Glomerular endothelial cell (primary cell): ENCODE results near the gene UFC1. TPM values are rescaled to one million over a fixed set of nuclear protein-coding genes. Genes with fewer than 3 reads are reported as not detected.

Experiments used
- DNase-seq: peaks from one replicate; pipeline ENCODE4 v3.0.0-alpha.2; 2011; ENCODE audit warnings: low read depth, low spot score; ENCODE audit errors: extremely low read depth
- total RNA-seq: library from RNA; depleted of rRNA; stranded (reverse); fragments of >200 nt; gene quantifications from 2 replicates; pipeline ENCODE4 v1.2.3, GENCODE V29; 2015

The UFC1 gene
- total RNA-seq, 1 donor from 2014 or later = 58.5 TPM

DNA sequence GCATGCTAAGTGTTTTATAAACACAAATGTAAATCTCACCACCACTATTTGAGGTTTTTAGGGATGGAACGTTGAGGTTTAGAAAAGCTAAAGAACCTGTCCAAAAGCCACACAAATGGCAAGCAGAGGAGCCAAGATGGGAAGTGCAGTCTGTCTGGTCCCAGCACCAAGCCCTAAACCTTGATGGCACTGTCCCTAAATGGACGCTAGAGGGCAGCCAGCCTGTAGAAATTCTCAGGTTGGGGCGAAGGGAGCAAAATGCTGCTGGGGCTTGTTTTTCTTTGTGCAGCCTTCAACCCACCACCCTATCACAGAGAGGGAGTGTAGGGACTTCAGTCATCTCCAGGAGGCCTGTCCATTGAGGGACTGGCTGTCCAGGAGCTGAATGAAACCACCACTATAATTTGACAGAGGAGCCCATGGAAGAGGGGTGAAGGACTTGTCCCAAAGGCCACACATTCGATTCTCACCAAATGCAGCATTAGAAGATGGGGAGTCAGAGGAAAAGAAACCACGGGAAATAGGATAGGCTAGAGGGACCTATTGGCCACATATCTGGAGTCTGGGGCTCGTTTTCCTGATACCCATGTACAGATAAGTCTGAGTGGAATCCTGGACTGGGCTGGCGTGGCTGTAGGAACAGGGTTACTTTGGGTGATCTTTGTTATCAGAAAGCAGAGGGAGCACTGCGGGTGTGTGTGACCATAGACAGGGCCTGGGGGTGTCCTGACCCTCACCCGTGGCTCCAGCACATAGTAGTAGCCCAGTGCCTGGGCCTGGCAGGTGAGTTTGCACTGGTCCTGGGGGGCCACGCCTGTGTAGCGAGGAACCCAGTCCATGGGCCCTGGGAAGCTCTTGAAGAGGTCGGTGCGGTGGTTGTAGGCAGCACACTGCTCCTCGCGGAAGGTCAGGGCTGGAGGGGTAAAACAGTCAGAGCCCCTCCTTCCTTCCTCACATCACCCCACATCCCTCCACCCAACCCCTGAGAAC lies 39.0 kb downstream of the UFC1 start:
- no peak for DNase-seq

DNA sequence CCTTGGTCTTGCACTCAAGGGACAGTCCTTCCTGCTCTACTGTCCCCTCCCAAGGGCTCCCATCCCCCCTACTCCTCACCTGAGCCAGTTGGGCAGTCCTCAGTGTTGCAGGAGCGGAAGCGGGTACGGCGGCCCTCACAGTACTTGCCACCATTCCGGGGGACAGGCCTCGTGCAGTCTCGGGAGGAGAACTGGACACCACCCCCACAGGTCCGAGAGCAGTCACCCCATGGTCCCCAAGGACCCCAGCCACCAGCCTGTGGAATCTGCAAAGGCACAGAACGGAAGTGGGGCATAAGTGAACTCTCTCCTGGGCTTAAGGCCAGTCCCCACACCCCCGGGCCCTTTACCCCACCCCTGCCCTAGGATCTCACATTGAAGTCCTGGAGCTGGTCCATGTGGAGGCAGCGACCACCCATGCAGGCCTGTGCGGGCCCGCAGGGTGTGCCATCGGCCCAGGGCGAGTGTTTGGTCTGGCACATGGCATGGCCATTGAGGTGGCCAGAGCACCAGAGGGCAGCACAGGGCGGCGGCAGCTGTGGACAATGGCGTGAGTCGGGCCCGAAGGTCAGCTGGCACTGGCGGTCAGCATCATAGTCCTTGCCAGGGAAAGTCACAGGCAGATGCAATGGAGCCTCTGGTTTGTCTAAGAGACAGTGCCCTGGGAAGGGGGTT lies 39.9 kb downstream of the UFC1 start:
- DNase-seq = no peak

DNA sequence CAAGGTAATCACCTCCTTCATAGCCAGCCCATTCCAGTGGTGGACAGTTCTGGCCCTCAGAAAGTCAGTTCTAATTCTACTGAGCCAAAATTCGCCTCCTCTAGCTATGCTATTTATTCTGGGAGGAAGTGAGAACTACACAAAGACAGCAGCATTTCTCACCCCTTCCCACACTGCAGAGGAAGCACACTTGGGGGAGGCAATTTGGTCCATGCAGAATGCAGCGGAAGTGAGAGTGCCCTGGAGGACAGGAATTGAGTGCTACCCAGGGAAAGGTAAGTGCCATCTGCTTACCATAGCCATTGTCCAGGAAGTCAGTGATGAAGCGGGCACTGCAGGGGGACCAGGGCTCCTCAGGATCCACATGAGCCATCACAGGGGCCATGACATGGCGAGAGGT lies 41.4 kb downstream of the UFC1 start:
- DNase-seq = no peak

DNA sequence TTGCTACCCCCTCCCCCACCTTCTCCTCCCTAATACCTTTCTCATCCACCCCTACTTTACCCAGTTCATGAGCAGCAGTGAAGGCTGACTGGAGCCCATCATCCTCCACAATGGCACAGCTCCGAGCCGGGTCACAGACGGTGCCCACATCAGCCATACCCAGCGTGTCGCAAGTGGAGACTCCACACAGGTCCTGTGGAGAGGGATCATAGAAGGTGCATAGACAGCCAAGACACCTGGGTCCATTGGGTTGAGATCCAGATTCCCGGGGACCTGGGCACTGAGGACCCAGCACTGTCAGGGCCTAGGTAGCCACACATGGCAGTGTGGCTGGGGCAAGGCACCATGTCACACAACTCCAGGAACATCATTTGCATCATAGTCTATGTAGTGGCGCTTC lies 42.3 kb downstream of the UFC1 start:
- no peak for DNase-seq

GRCh38 chr1:161196521-161197451 lies 43.0 kb downstream of the UFC1 start:
- no peak for DNase-seq

DNA sequence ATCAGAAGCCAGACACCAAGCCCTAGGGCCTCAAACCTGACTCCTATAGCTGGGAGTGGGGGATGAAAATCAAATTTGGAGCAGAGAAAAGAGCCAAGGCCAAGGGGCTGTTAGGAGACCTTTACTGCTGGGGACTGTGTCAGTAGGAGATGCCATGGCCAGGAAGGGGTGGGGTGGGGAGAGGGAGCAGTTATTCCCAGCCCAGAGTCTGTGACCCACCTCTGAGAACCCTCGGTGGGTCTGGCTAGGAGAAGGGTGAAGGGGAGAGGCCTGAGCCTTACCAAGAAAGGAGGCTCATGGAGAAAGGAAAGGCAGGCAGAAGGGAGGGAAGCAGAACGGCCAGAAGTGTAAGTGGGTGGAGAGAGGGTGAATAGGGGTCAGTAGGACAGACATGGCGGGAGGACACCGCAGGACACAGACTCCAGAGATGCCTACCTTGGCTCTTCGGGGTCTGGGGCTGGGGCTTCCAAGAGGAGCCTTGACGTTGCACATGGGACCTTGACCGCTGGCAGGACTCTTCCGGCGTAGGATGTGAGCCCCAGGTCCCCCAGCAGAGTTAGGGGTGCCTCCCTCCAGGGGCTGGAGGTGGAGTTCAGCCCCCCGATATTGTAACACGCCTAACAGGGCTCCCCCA lies 43.9 kb downstream of the UFC1 start:
- no peak for DNase-seq

GRCh38 chr1:161198194-161198896 lies 44.6 kb downstream of the UFC1 start:
- no peak for DNase-seq

DNA sequence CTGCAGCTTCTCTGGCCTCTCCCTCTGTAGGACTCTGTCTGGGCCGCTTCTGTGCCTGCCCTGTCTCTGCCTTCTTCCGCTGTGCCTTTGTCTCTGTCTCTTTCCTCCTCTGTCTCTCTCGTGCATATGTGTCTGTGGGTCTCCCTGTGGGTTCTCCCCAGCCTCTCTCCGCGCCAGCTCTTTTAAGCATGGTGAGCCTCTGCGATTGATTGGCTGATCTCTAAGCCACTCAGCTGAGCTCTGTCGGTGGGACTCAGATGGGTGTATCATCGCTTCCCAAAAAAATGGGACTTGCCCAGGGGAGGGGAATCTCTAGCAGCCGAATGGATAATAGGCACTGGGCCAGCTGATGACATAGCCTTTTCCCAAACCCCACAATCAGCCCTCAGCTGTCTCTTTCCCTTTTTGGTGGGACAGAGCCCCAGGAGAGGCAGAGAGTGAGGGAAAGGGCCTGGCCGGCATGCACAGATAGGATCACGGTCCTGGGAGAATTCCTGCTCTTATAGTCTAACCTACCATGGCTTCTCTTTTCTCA lies 45.2 kb downstream of the UFC1 start, which contains the start of gene ADAMTS4:
Gene ADAMTS4, minus strand, starts transcription at position 158 of the 535 bp plus-strand sequence. CDS start 427 bp downstream, outside the sequence.
- DNase-seq = no peak

GRCh38 chr1:161199506-161200139 lies 45.8 kb downstream of the UFC1 start:
- no peak for DNase-seq

DNA sequence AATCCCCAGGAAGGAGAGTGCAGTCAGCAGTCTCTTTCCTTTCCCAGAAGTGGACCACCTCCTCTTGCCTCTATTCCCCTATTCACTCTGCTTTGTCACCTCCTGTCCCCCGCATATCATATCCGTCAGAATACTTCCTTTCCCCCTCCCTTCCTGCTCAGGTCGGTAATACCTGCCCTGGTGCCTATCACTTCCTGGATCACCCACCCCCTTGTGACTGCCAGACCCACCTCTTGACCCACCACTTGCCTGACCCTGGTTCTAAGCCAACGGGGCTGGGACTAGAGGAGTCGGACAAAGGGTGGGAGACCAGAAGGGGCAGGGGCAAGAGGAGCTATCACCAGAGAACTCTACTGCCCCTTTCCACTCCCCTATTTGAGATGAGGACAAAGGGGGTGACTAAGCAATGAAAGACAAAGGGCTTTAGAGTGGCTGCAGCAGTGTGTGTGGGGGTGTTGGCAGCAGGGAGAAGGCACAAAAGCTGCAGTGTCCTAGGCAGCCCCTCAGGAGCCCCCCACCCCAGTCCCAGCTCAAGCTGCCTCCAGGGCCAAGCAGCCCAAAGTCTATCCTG lies 46.7 kb downstream of the UFC1 start:
- DNase-seq = no peak

- DNase-seq = peak; percentile 72
These were observed 47.4 kb downstream of the UFC1 start for GRCh38 chr1:161200992-161201835.

- DNase-seq = peak; percentile 93
These were observed 48.3 kb downstream of the UFC1 start, which contains the start of gene NDUFS2 for GRCh38 chr1:161201836-161202712. NDUFS2 (plus strand) TSS chr1:161202367; CDS start chr1:161202386, 19 bp downstream.

- no peak for DNase-seq
These were observed 52.8 kb downstream of the UFC1 start for GRCh38 chr1:161206411-161207140.

GRCh38 chr1:161207173-161207572 lies 53.4 kb downstream of the UFC1 start:
- no peak for DNase-seq
